ENCODE measurements around the gene OR9G1.
"Not testable (repeated sequence)": the region's sequence is repeated elsewhere in the genome, so short reads cannot be mapped to it uniquely, and the experiment has no call there.

Gene OR9G1

DNA sequence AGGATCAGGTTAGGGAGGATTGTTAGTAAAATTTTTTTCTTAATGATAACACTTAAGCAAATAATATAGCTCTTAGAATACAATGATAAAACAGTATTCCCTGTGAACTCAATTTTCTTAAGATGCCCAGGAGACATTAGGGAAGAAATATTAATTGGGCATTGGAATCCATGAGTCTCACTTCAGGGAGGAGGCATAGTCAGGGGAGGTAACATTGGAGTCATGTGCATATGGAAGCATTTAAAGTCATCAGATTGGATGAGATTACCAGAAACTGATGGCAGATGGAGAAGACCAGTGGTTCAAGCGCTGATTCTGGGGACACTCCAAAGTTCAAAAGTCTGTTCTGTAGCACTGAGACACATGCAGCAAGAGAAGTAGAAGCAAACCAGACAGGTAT is at the start of gene OR9G1:
Gene OR9G1, plus strand, starts transcription at position 301 of the 400 bp plus-strand sequence. CDS start 1,293 bp downstream, outside the sequence.
- no peak for DNase-seq (ENCODE audit: low read depth, low spot score)

DNA sequence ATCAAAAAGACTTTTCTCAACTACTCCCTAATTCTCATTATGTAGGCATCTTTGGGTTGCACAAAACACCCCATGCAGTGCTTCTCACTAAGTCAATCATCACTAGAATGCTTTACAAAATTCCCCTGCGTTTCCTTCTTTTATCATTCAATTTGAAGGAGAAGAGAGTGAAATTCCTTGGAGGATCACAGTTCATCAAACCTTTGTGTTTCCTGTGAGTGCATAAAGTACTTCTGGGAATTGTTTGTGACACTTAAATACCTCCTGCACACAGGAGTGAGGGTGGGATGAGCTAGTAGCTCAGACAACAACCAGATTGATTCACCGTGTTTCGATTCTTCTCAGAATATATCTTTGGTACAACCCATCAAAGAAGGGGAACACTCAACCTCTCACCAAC is 39.1 kb upstream of the OR9G1 start:
- no peak for DNase-seq (ENCODE audit: low read depth, low spot score)

GRCh38 chr11:56663386-56663785 is 35.5 kb upstream of the OR9G1 start, which contains the start of gene OR5AR1:
OR5AR1 (plus strand) TSS chr11:56663686; CDS start chr11:56663686, 0 bp downstream.
- DNase-seq (ENCODE audit: low read depth, low spot score) = no peak

DNA sequence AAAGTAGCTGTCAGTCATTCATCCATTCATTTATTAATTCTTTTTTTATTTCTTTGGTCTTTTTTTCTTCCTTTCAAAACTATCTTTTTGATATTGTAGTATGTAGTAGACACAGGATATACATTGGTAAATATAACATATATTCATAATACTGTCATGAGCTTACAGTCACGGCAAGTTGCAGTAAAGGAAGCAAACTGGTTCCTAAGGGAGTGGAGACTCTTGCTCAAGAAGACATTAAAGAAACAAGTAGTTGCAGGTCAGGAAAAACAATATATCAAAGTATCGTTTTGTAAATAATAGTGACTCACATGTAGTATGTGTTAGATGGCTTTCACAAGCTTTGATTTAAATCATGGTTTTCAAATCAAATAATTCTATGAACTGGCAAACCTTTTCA is 27.9 kb upstream of the OR9G1 start:
- no peak for DNase-seq (ENCODE audit: low read depth, low spot score)

DNA sequence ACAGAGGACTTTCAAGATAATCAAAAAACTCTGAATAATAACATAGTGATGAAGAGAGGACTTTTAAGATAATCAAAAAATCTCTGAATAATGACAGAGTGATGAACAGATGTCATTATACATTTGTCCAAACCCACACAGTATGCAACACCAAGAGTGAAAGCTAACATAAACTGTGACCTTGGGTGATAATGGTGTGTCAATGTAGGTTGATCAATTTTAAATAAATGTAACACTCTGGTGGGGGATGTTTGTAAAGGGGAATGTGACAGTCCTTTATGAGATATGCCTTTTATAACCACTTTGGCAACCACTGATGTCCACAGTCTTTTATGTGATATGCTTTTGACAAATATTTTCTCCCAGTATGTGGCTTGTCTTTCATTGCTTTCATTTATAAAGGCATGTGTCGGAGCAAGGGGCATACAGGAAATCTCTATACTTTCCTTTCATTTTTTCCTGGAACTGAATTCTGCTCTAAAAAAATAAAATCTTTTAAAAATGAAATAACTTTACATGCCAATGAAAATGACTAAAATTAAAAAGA is 10.3 kb upstream of the OR9G1 start:
- no peak for DNase-seq (ENCODE audit: low read depth, low spot score)

DNA sequence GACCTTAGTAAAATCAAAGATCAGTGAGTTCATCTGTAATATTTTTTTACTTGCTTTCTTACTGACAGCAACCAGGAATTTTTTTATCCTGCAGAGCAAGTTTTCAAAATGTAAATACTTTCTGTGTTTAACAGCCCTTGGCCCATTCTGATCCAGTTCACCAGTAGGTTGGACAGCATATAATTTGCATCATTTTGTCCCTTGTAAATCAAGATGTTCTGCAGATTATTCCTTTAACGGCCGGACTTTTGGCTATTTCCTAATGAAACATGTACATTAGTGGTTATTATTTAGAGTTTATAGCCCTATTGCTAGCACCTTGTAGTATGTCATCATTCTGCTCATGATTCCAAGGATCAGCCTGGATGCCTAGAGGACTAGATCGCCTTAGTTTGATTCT is 7.7 kb upstream of the OR9G1 start:
- DNase-seq (ENCODE audit: low read depth, low spot score) = not testable (repeated sequence)

GRCh38 chr11:56693428-56693827 is 5.5 kb upstream of the OR9G1 start:
- no peak for DNase-seq (ENCODE audit: low read depth, low spot score)

- DNase-seq (ENCODE audit: low read depth, low spot score) = no peak
Measured at GRCh38 chr11:56700242-56700913, 1.5 kb downstream of the OR9G1 start.

DNA sequence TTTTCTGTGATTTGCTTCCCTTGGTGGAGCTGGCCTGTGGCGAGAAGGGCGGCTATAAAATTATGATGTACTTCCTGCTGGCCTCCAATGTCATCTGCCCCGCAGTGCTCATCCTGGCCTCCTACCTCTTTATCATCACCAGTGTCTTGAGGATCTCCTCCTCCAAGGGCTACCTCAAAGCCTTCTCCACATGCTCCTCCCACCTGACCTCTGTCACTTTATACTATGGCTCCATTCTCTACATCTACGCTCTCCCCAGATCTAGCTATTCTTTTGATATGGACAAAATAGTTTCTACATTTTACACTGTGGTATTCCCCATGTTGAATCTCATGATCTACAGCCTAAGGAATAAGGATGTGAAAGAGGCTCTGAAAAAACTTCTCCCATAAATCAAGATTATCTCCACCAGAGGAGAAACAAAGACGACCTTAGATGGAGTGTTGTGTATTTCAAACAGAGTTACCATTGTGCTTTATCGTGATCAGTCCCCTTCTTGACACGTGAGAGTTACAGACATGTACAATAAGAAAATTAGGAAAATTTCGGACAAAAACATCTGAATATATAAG is 2.1 kb downstream of the OR9G1 start:
- DNase-seq (ENCODE audit: low read depth, low spot score) = no peak

DNA sequence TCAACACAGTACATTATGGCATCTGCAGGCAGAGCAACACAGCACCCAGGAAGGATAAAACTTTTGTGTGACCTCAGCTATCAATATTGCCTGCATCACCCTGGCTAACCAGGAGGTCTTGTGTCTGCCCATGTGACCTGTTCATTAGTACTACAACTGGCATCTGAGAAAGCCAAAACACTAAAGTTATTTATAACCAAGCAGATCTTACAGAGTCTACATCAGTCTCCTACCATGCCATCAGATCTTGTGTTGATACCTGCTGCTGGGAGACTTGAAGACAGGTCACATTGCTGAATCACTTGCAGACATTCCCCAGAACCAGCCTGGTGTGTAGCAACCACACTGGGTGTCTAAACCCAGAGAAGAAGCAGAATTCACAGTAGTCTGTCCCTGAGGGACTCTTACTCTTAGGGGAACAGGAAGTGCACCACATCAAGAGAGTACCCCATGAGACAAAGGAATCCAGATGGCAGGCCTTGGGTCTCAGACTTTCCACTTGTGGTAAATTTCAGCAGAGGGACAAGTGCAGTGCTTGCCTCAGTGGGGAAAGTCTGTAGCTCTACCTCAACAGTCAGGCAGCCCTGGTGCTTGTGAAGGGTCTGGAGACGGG is 7.0 kb downstream of the OR9G1 start:
- DNase-seq (ENCODE audit: low read depth, low spot score) = no peak

DNA sequence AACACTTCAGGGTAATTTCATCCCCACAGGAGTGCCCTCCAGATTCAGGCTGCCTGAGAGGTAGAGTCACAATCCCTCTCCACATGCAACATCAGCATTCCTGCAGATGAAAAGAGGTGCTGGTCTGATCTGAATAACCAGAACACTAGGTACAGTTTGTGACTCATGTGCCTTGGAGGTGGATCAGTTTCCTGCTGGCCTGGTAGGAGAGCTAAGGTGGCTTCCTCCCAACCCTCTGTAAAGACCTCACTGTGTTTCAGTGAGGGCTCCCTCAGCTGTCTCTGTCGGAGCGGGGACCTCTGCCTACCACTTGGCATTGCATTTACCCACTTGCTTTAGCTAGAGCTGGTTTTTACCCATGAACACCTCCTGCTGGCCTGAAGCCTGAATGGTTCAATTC is 7.6 kb downstream of the OR9G1 start:
- no peak for DNase-seq (ENCODE audit: low read depth, low spot score)

DNA sequence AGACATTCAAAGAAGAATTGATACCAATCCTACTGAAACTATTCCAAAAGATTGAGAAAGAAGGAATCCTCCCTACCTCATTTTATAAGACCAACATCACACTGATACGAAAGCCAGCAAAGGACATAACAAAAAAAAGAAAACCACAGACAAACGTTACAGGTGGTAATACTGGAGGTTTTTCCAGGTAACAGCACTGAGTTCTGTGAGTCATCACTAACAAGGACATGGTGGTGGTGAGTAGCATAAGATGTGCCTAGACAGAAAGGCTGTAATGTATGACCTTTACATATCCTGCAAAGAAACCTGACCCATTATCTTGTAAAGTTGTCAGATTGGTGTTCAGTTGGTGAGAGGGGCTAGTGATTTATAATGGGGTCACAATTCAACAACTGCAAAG is 15.3 kb downstream of the OR9G1 start:
- no peak for DNase-seq (ENCODE audit: low read depth, low spot score)

GRCh38 chr11:56716379-56716854 is 17.5 kb downstream of the OR9G1 start:
- DNase-seq (ENCODE audit: low read depth, low spot score) = no peak

DNA sequence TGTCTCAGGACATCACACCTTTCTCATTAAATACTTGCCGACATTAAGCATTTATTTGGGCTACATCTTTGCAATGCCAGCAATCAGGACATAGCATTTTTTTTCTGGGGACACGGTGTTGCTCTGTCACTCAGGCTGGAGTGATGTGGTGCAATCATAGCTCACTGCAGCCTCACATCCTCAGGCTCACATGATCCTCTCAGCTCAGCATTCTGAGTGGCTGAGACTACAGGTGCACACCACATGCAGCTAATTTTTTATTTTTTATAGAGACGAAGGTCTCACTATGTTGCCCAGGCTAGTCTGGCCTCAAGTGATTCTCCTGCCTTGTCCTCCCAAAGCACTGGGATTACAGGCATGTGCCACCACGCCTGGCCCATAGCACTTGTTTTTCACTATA is 21.6 kb downstream of the OR9G1 start:
- no peak for DNase-seq (ENCODE audit: low read depth, low spot score)

- DNase-seq (ENCODE audit: low read depth, low spot score) = no peak
Measured at GRCh38 chr11:56740107-56740506, 41.2 kb downstream of the OR9G1 start.

GRCh38 chr11:56740886-56741285 is 42.0 kb downstream of the OR9G1 start:
- no peak for DNase-seq (ENCODE audit: low read depth, low spot score)

DNA sequence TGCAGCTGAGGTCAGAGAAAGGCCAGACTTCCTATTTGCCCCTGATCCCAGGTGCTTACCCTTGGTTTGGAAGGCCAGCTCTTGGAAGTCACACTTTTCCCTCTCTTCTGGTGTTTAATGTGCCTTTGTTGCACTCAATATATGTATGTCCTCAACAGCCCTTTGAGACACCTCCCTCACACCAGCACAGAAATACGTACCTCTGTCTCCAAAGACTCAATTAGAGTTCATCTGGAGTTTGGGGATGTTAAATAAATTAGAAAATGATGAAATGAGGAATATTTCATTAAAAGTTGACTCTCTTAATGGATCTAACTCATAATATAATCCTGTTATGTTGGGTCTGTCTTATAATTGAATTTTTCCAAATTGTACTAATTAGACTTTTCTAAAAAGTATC is 49.7 kb downstream of the OR9G1 start, which contains the start of gene OR9G4:
Gene OR9G4, minus strand, starts transcription at position 101 of the 400 bp plus-strand sequence. CDS start 4,931 bp downstream, outside the sequence.
- no peak for DNase-seq (ENCODE audit: low read depth, low spot score)

- no peak for DNase-seq (ENCODE audit: low read depth, low spot score)
Measured at GRCh38 chr11:56750190-56750589, 51.3 kb downstream of the OR9G1 start.

GRCh38 chr11:56751480-56751879 is 52.6 kb downstream of the OR9G1 start:
- no peak for DNase-seq (ENCODE audit: low read depth, low spot score)

Data from activated naive CD8-positive, alpha-beta T cell treated with anti-CD3 and anti-CD28 coated beads, Interleukin-2, amount 50 U/mL, for 16 hours (primary cell).